Keratinocyte (primary cell): ENCODE results near the gene MYLK4. TPM values are rescaled to one million over a fixed set of nuclear protein-coding genes. Genes with fewer than 3 reads are reported as not detected.

Experiments used
- DNase-seq: peaks from one replicate; pipeline ENCODE4 v3.0.0-alpha.2; 2011; ENCODE audit warnings: low read depth, missing footprints, low spot score
- FAIRE-seq: peaks from 2 replicates; lab custom pipeline; 2011; peaks lifted over from hg19 to GRCh38; lab: Jason Lieb, UNC
- H2AFZ ChIP-seq: 2 replicates; pipeline ENCODE4 v1.6.0; 2012; ENCODE audit warnings: low read length, control low read depth, inconsistent platforms; ENCODE audit not compliant: control insufficient read depth
- H3K27ac ChIP-seq: 2 replicates; pipeline ENCODE4 v1.5.1; 2011; ENCODE audit warnings: low read length; ENCODE audit not compliant: control insufficient read depth, insufficient read depth
- H3K27me3 ChIP-seq: 3 replicates; pipeline ENCODE4 v1.6.0; 2011; ENCODE audit warnings: low read length; ENCODE audit not compliant: control insufficient read depth, insufficient read depth; ENCODE audit errors: extremely low read depth
- H3K36me3 ChIP-seq, 2 experiments: 2 replicates in 1 of 2; 3 replicates in 1 of 2; pipeline ENCODE4 v1.5.1; 2011; ENCODE audit warnings: low read length in 2 of 2, mild to moderate bottlenecking in 1 of 2; ENCODE audit not compliant: control insufficient read depth in 2 of 2, insufficient read depth in 2 of 2; ENCODE audit errors: extremely low read depth in 1 of 2
- H3K4me1 ChIP-seq: 3 replicates; pipeline ENCODE4 v1.5.1; 2011; ENCODE audit warnings: low read length; ENCODE audit not compliant: control insufficient read depth, insufficient read depth; ENCODE audit errors: extremely low read depth
- H3K4me2 ChIP-seq: 3 replicates; pipeline ENCODE4 v1.6.0; 2011; ENCODE audit warnings: low read depth, low read length; ENCODE audit not compliant: control insufficient read depth, insufficient read depth; ENCODE audit errors: extremely low read depth
- H3K4me3 ChIP-seq, 3 experiments: fragments of 200-600 bp in 1 of 3; sonication (generic) in 1 of 3; 2 replicates in 2 of 3; 3 replicates in 1 of 3; pipeline ENCODE4 v1.5.1; 2011 to 2016; ENCODE audit warnings: low read length in 3 of 3, mild to moderate bottlenecking in 3 of 3, control low read depth in 2 of 3, inconsistent platforms in 1 of 3, low read depth in 1 of 3, mixed read lengths in 1 of 3, mixed run types in 1 of 3, moderate library complexity in 1 of 3; ENCODE audit not compliant: control insufficient read depth in 2 of 3, insufficient read depth in 2 of 3; ENCODE audit errors: extremely low read depth in 1 of 3
- H3K79me2 ChIP-seq: 2 replicates; pipeline ENCODE4 v1.6.0; 2012; ENCODE audit warnings: low read length; ENCODE audit not compliant: control insufficient read depth, insufficient read depth
- H3K9ac ChIP-seq: 3 replicates; pipeline ENCODE4 v1.6.0; 2011; ENCODE audit warnings: low read length; ENCODE audit not compliant: control insufficient read depth, insufficient read depth; ENCODE audit errors: extremely low read depth
- H3K9me1 ChIP-seq: 3 replicates; pipeline ENCODE4 v1.6.0; 2011; ENCODE audit warnings: low read length; ENCODE audit not compliant: control insufficient read depth, insufficient read depth; ENCODE audit errors: extremely low read depth
- H3K9me3 ChIP-seq: 2 replicates; pipeline ENCODE4 v1.5.1; 2012; ENCODE audit warnings: low read depth, low read length; ENCODE audit not compliant: control insufficient read depth
- H4K20me1 ChIP-seq: 3 replicates; pipeline ENCODE4 v1.6.0; 2011; ENCODE audit warnings: low read length; ENCODE audit not compliant: control insufficient read depth, insufficient read depth; ENCODE audit errors: extremely low read depth
- CTCF ChIP-seq, 3 experiments: IDR thresholded peaks in 1 of 3; conservative IDR thresholded peaks in 1 of 3; optimal IDR thresholded peaks in 1 of 3; 2 replicates in 2 of 3; 3 replicates in 1 of 3; pipeline versions ENCODE3 to v1.5.1; 2011; ENCODE audit warnings: low read length in 3 of 3, mild to moderate bottlenecking in 3 of 3, moderate library complexity in 2 of 3, control low read depth in 1 of 3, inconsistent platforms in 1 of 3; ENCODE audit not compliant: insufficient read depth in 2 of 3; ENCODE audit errors: extremely low read depth in 1 of 3
- EZH2 ChIP-seq: IDR thresholded peaks from one replicate; pipeline ENCODE4 v1.6.1; 2012; ENCODE audit warnings: inconsistent platforms, mild to moderate bottlenecking, low read length, moderate library complexity
- dilution Hi-C: fragments of 300-500 bp; cut with MboI; formaldehyde crosslinking; loops from one replicate; pipeline ENCODE4 v1.7.0; 2020; ENCODE audit warnings: low sequenced_read_pairs; ENCODE audit not compliant: extremely low pct_ligation_motif_present
- polyA plus RNA-seq, 5 experiments: library from polyadenylated mRNA; depleted of rRNA in 3 of 5; stranded (reverse) in 3 of 5; stranded (forward) in 1 of 5; unstranded in 1 of 5; fragments of >200 nt; gene quantifications; 1 replicate in 1 of 5; 2 replicates in 3 of 5; 3 replicates in 1 of 5; pipeline versions ENCODE4 v1.2.1 to v1.2.3, GENCODE V29; 2011 to 2012; ENCODE audit warnings: missing spikeins in 2 of 5, low read depth in 1 of 5, low replicate concordance in 1 of 5

The MYLK4 gene
- polyA plus RNA-seq, 1 donor (not counting 4 experiments of a cell fraction or from before 2014, with no cell fraction given): 0.31 TPM

GRCh38 chr6:2791450-2791974 is 40.8 kb upstream of the MYLK4 start:
- H2AFZ ChIP-seq: no peak overlapping the region
- H3K4me2 ChIP-seq: no peak overlapping the region
- dilution Hi-C loops: no loop called here
- no peaks in the 10 kb centered on the region for H3K9me1 ChIP-seq
- peaks cover 31% of the 10 kb centered on the region for H3K4me1 ChIP-seq
- H3K36me3 ChIP-seq: peaks cover 4 to 6% of the 10 kb centered on the region in 2 experiments
- DNase-seq: no peak
- H3K79me2 ChIP-seq: peaks cover 5% of the 10 kb centered on the region
- H4K20me1 ChIP-seq: no peaks in the 10 kb centered on the region
- peak overlapping the region; percentile 12 for H3K9ac ChIP-seq
- no peak for FAIRE-seq
- no peaks in the 10 kb centered on the region for H3K9me3 ChIP-seq
- H3K27ac ChIP-seq: peak overlapping the region; percentile 65
- no peaks in the 10 kb centered on the region for H3K27me3 ChIP-seq
- no peak overlapping the region for H3K4me3 ChIP-seq
- no peak for TF ChIP-seq CTCF (optimal IDR thresholded peaks at IDR 0.05 in 1 of 3, IDR thresholded peaks at IDR 0.05 in 1 of 3, conservative IDR thresholded peaks at IDR 0.05 in 1 of 3; ENCODE audit: extremely low read depth in 1 of 3, insufficient read depth in 2 of 3, low read length in 3 of 3)

- Histone ChIP-seq H3K27ac (peak overlapping the region; percentile 65), H3K9me1 (no peaks in the 10 kb centered on the region), H3K4me2 (no peak overlapping the region), H3K4me1 (peaks cover 31% of the 10 kb centered on the region), H3K4me3 (no peak overlapping the region), H2AFZ (no peak overlapping the region), H3K9me3 (no peaks in the 10 kb centered on the region), H3K36me3 (peaks cover 4 to 8% of the 10 kb centered on the region in 2 experiments), H3K79me2 (peaks cover 9% of the 10 kb centered on the region), H4K20me1 (no peaks in the 10 kb centered on the region), H3K9ac (peak overlapping the region; percentile 11), H3K27me3 (no peaks in the 10 kb centered on the region)
- TF ChIP-seq CTCF (optimal IDR thresholded peaks at IDR 0.05 in 1 of 3, IDR thresholded peaks at IDR 0.05 in 1 of 3, conservative IDR thresholded peaks at IDR 0.05 in 1 of 3; ENCODE audit: extremely low read depth in 1 of 3, insufficient read depth in 2 of 3, low read length in 3 of 3) (peak; percentile 75 to 93 (median 86)), EZH2 (no peak)
- FAIRE-seq: peak; percentile 82
- dilution Hi-C loops: no loop called here
- DNase-seq: peak; percentile 44
Observed at GRCh38 chr6:2790588-2791449, 40.1 kb upstream of the MYLK4 start.
